HepG2 (cell line): ENCODE results near the gene NTN3. TPM values are rescaled to one million over a fixed set of nuclear protein-coding genes. Genes with fewer than 3 reads are reported as not detected.
A peak's percentile ranks its signal among the peaks of the same experiment; 100 is the strongest.

Experiments
- ATAD3A ChIP-seq: sonication (generic); formaldehyde crosslinking; IDR thresholded peaks from 2 replicates; pipeline ENCODE4 v1.4.0; 2020; ENCODE audit warnings: missing genetic modification reagents
- ELF1 ChIP-seq: sonication (generic); formaldehyde crosslinking; IDR thresholded peaks from 2 replicates; pipeline ENCODE4 v1.4.0; 2020; ENCODE audit warnings: missing genetic modification reagents
- GPBP1L1 ChIP-seq: sonication (generic); formaldehyde crosslinking; IDR thresholded peaks from 2 replicates; pipeline ENCODE4 v1.5.0; 2020; ENCODE audit warnings: mild to moderate bottlenecking, missing genetic modification reagents
- KDM2A ChIP-seq: sonication (generic); formaldehyde crosslinking; IDR thresholded peaks from 2 replicates; pipeline ENCODE4 v1.4.0; 2020; ENCODE audit warnings: low read depth, missing genetic modification reagents, borderline replicate concordance
- KDM5A ChIP-seq: fragments of 200-600 bp; sonication (generic); IDR thresholded peaks from 2 replicates; pipeline ENCODE4 v1.7.0; 2018; ENCODE audit warnings: antibody characterized with exemption, mild to moderate bottlenecking, low read length, borderline replicate concordance
- MED1 ChIP-seq: sonication (generic); formaldehyde crosslinking; IDR thresholded peaks from 2 replicates; pipeline ENCODE4 v1.4.0; 2020; ENCODE audit warnings: missing genetic modification reagents
- NBN ChIP-seq: fragments of 450-650 bp; conservative IDR thresholded peaks from 2 replicates; pipeline ENCODE4 v1.6.1; 2017
- NR3C1 ChIP-seq: sonication (generic); formaldehyde crosslinking; IDR thresholded peaks from 2 replicates; pipeline ENCODE4 v1.4.0; 2020; ENCODE audit warnings: missing genetic modification reagents
- PRMT3 ChIP-seq: sonication (generic); formaldehyde crosslinking; IDR thresholded peaks from 2 replicates; pipeline ENCODE4 v1.8.1; 2022; ENCODE audit warnings: low read depth, mild to moderate bottlenecking, moderate library complexity, missing genetic modification reagents, borderline replicate concordance
- RERE ChIP-seq: IDR thresholded peaks from 2 replicates; pipeline ENCODE4 v1.6.1; 2016; ENCODE audit warnings: low read depth, missing genetic modification reagents, missing compliant biosample characterization
- SALL1 ChIP-seq: sonication (generic); formaldehyde crosslinking; IDR thresholded peaks from 2 replicates; pipeline ENCODE4 v1.8.0; 2022; ENCODE audit warnings: mild to moderate bottlenecking, missing genetic modification reagents
- SSRP1 ChIP-seq: IDR thresholded peaks from 2 replicates; pipeline ENCODE4 v1.6.1; 2016; ENCODE audit warnings: control low read depth
- ZBTB7A ChIP-seq: sonication (generic); formaldehyde crosslinking; IDR thresholded peaks from 2 replicates; pipeline ENCODE4 v1.8.0; 2022; ENCODE audit warnings: mild to moderate bottlenecking, missing genetic modification reagents
- ZNF207 ChIP-seq: fragments of 450-650 bp; IDR thresholded peaks from 2 replicates; pipeline ENCODE4 v1.6.1; 2016; ENCODE audit warnings: antibody characterized with exemption, borderline replicate concordance
- ZNF333 ChIP-seq: sonication (generic); formaldehyde crosslinking; IDR thresholded peaks from 2 replicates; pipeline ENCODE4 v1.4.0; 2020; ENCODE audit warnings: mild to moderate bottlenecking, missing genetic modification reagents, borderline replicate concordance
- ZNF460 ChIP-seq: sonication (generic); formaldehyde crosslinking; IDR thresholded peaks from 2 replicates; pipeline ENCODE4 v1.5.1; 2020; ENCODE audit warnings: missing genetic modification reagents, mild to moderate bottlenecking, borderline replicate concordance
- ZNF703 ChIP-seq: sonication (generic); formaldehyde crosslinking; IDR thresholded peaks from 2 replicates; pipeline ENCODE4 v1.5.1; 2020; ENCODE audit warnings: missing genetic modification reagents, mild to moderate bottlenecking, moderate library complexity, borderline replicate concordance
- ZSCAN20 ChIP-seq: sonication (generic); formaldehyde crosslinking; IDR thresholded peaks from 2 replicates; pipeline ENCODE4 v1.4.0; 2020; ENCODE audit warnings: missing genetic modification reagents, mild to moderate bottlenecking, borderline replicate concordance
- ZSCAN29 ChIP-seq: sonication (generic); formaldehyde crosslinking; conservative IDR thresholded peaks from 2 replicates; pipeline ENCODE4 v1.4.0; 2020; ENCODE audit warnings: mild to moderate bottlenecking, missing genetic modification reagents
- polyA plus RNA-seq, 8 experiments: library from polyadenylated mRNA; depleted of rRNA in 3 of 8; stranded (reverse) in 7 of 8; unstranded in 1 of 8; fragments of >200 nt; fragmentation: Illumina TruSeq in 4 of 8; extraction: Trizol in 4 of 8; gene quantifications; 2 replicates each; pipeline versions ENCODE4 v1.2.1 to v1.2.3, GENCODE V29; 2011 to 2016; ENCODE audit warnings: low read depth in 4 of 8, missing spikeins in 1 of 8, mixed read lengths in 1 of 8; ENCODE audit not compliant: insufficient read depth in 1 of 8
- total RNA-seq, 5 experiments: library from RNA; depleted of rRNA; stranded (reverse); fragments of >200 nt; fragmentation: Illumina TruSeq; extraction: Trizol; gene quantifications; 2 replicates each; pipeline ENCODE4 v1.2.3, GENCODE V29; 2016; ENCODE audit warnings: low read depth in 1 of 5
- TF ChIP-seq, protein P1 (sequence below): sonication (generic); formaldehyde crosslinking; IDR thresholded peaks from 2 replicates; pipeline ENCODE4 v1.4.0; 2020; ENCODE audit warnings: missing genetic modification reagents
- TF ChIP-seq, protein P2 (sequence below): sonication (generic); formaldehyde crosslinking; IDR thresholded peaks from 2 replicates; pipeline ENCODE4 v1.4.0; 2020; ENCODE audit warnings: missing genetic modification reagents

Gene NTN3
- total and polyA plus RNA-seq, 2 of the 13 experiments (the other 11 are each of a cell fraction or from before 2014, with no cell fraction given): 0.09 to 0.20 TPM

DNA sequence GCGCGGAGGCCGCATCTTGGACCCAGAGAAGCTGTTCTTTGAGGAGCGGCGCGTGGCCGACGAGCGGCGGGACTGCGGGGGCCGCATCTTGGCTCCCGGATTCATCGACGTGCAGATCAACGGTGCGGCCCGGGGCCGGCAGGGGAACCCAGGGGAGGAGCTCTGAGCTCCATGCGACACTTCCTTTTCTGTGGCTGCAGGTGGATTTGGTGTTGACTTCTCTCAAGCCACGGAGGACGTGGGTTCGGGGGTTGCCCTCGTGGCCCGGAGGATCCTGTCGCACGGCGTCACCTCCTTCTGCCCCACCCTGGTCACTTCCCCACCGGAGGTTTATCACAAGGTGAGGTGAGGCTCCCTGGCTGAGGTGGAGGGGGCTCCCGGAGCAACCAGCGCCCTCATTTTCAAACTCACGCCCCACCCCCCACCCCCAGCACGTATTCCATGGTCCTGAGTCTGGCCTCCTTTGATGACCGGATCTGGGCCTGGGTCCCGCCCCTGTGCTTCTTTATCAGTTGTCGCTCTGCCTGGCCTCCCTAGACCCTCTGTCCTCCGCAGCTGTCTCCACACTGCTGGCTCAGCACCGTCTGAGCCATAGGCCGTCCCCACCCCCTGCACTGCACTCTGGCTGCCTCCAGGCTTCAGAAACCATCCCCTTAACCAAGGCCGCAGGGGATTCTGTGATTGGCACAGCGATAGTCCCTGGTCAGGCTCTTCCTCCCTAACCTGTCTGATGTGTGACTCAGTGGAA is 49.9 kb downstream of the NTN3 start (continued):
- TF ChIP-seq PRMT3 (CRISPR knock-in tag) (no peak), ATAD3A (CRISPR knock-in tag) (no peak), ZNF207 (no peak), ZNF460 (CRISPR knock-in tag) (no peak), ZSCAN20 (CRISPR knock-in tag) (no peak; the same call in 1 of the 2 replicates), ZSCAN29 (CRISPR knock-in tag) (no peak), NR3C1 (no peak), KDM2A (CRISPR knock-in tag) (no peak; the same call in 1 of the 2 replicates), MED1 (CRISPR knock-in tag) (no peak), ZNF703 (CRISPR knock-in tag) (no peak), ZBTB7A (CRISPR knock-in tag) (no peak), SALL1 (CRISPR knock-in tag) (peak; percentile 23; the same call in 1 of the 2 replicates), ZNF333 (CRISPR knock-in tag) (no peak), RERE (no peak), GPBP1L1 (CRISPR knock-in tag) (no peak), NBN (no peak), ELF1 (no peak), KDM5A (no peak), SSRP1 (CRISPR knock-in tag) (no peak)
- TF ChIP-seq, protein P1, sequence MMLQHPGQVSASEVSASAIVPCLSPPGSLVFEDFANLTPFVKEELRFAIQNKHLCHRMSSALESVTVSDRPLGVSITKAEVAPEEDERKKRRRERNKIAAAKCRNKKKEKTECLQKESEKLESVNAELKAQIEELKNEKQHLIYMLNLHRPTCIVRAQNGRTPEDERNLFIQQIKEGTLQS: no peak
- TF ChIP-seq, protein P2, sequence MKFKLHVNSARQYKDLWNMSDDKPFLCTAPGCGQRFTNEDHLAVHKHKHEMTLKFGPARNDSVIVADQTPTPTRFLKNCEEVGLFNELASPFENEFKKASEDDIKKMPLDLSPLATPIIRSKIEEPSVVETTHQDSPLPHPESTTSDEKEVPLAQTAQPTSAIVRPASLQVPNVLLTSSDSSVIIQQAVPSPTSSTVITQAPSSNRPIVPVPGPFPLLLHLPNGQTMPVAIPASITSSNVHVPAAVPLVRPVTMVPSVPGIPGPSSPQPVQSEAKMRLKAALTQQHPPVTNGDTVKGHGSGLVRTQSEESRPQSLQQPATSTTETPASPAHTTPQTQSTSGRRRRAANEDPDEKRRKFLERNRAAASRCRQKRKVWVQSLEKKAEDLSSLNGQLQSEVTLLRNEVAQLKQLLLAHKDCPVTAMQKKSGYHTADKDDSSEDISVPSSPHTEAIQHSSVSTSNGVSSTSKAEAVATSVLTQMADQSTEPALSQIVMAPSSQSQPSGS (CRISPR knock-in tag): no peak
